Lung (tissue), 12 donors: ENCODE results near the gene GALNT2. TPM values are rescaled to one million over a fixed set of nuclear protein-coding genes. Genes with fewer than 3 reads are reported as not detected.
A peak's percentile ranks its signal among the peaks of the same experiment; 100 is the strongest.

Experiments used
- ATAC-seq: fragments of 200-7000 bp; cut with Tn5 transposase; one replicate; pipeline ENCODE4 v1.9.1; 2020; ENCODE audit warnings: moderate number of reproducible peaks; ENCODE audit not compliant: insufficient read depth, low FRiP score
- DNase-seq, 3 donors: peaks; one replicate each; pipeline ENCODE4 v3.0.0-alpha.2; 2013 to 2017
- H3K27ac ChIP-seq, 2 donors: one replicate each; pipeline ENCODE4 v1.5.1; 2013; ENCODE audit warnings: mild to moderate bottlenecking in 2 of 2, moderate library complexity in 2 of 2, control low read depth in 1 of 2, inconsistent platforms in 1 of 2, low read depth in 1 of 2, low read length in 1 of 2
- H3K27me3 ChIP-seq, 3 donors: one replicate each; pipeline ENCODE4 v1.5.1; 2013; ENCODE audit warnings: low read length in 2 of 3; ENCODE audit not compliant: control insufficient read depth in 3 of 3, insufficient read depth in 3 of 3
- H3K36me3 ChIP-seq, 4 donors: one replicate each; pipeline ENCODE4 v1.5.1; 2013; ENCODE audit warnings: low read length in 4 of 4, mild to moderate bottlenecking in 1 of 4, moderate library complexity in 1 of 4; ENCODE audit not compliant: control insufficient read depth in 4 of 4, insufficient read depth in 4 of 4
- H3K4me1 ChIP-seq, 5 donors: one replicate each; pipeline ENCODE4 v1.5.1; 2013; ENCODE audit warnings: low read length in 5 of 5, mild to moderate bottlenecking in 2 of 5, moderate library complexity in 1 of 5; ENCODE audit not compliant: control insufficient read depth in 5 of 5, insufficient read depth in 5 of 5
- H3K4me3 ChIP-seq: one replicate; pipeline ENCODE4 v1.5.1; 2013; ENCODE audit warnings: mild to moderate bottlenecking, control low read depth, moderate library complexity
- H3K9ac ChIP-seq, 2 donors: one replicate each; pipeline ENCODE4 v1.5.1; 2013; ENCODE audit warnings: low read length in 2 of 2, control low read depth in 1 of 2; ENCODE audit not compliant: insufficient read depth in 1 of 2
- H3K9me3 ChIP-seq, 4 donors: one replicate each; pipeline ENCODE4 v1.5.1; 2013; ENCODE audit warnings: low read length in 3 of 4, mild to moderate bottlenecking in 1 of 4, moderate library complexity in 1 of 4; ENCODE audit not compliant: control insufficient read depth in 4 of 4, insufficient read depth in 3 of 4
- CTCF ChIP-seq: IDR thresholded peaks from 2 replicates; pipeline ENCODE4 v1.5.1; 2012; ENCODE audit warnings: mild to moderate bottlenecking; ENCODE audit errors: control extremely low read depth, extremely low read depth
- WGBS, 2 donors: extraction: QIAGEN DNeasy Blood & Tissue Kit; methylation state at CpG; one replicate each; pipeline ENCODE4 v1.1.7; 2013; 5-methylcytosine and 5-hydroxymethylcytosine counted together
- polyA plus RNA-seq, 2 donors: library from polyadenylated mRNA; stranded (reverse); fragments of 200-250 nt; gene quantifications; one replicate each; pipeline ENCODE4 v1.2.1, GENCODE V29; 2013
- total RNA-seq, 2 donors: library from RNA; depleted of rRNA in 1 of 2; stranded (reverse); fragments of >200 nt in 1 of 2; gene quantifications; one replicate each; pipeline ENCODE4 v1.2.1, GENCODE V29; 2014 to 2021
- donor health status: control.
- donor health status: control.
- donor health status: Bipolar disorder and iron deficiency.
- donor health status: healthy.
- donor health status: DM: yes; HTN: yes; CAD: no.

The GALNT2 gene
- total and polyA plus RNA-seq, 4 donors: 23.1 to 101 (median 58.9) TPM

- TF ChIP-seq CTCF: no peak
- no peak overlapping the region for H3K27ac ChIP-seq
- H3K9me3 ChIP-seq: no peaks in the 10 kb centered on the region
- peaks cover 0 to 5% (median 0%) of the 10 kb centered on the region in 5 donors for H3K4me1 ChIP-seq
- ATAC-seq: no peak
- WGBS, 2 donors: 28 to 34% methylated on average over 3 of the region's 3 CpGs
- no peak for DNase-seq
- H3K36me3 ChIP-seq: peaks cover 3 to 18% (median 5%) of the 10 kb centered on the region in 4 donors
- H3K9ac ChIP-seq: no peak overlapping the region
- H3K4me3 ChIP-seq: no peak overlapping the region
- no peaks in the 10 kb centered on the region for H3K27me3 ChIP-seq
These were observed 215.1 kb downstream of the GALNT2 start for GRCh38 chr1:230282157-230282556.

- TF ChIP-seq CTCF: no peak
- no peaks in the 10 kb centered on the region for H3K27me3 ChIP-seq
- H3K27ac ChIP-seq: no peak overlapping the region
- ATAC-seq (no peak), DNase-seq (no peak)
- H3K4me1 ChIP-seq: peaks cover 0 to 2% (median 0%) of the 10 kb centered on the region in 5 donors
- H3K9me3 ChIP-seq: no peaks in the 10 kb centered on the region
- no peak overlapping the region for H3K9ac ChIP-seq
- 92 to 94% methylated on average over 12 of the region's 12 CpGs for WGBS, 2 donors
- peaks cover 1 to 17% (median 5%) of the 10 kb centered on the region in 4 donors for H3K36me3 ChIP-seq
- H3K4me3 ChIP-seq: no peak overlapping the region
These were observed 216.6 kb downstream of the GALNT2 start for GRCh38 chr1:230283678-230284077.

- H3K4me3 ChIP-seq: no peak overlapping the region
- no peaks in the 10 kb centered on the region for H3K27me3 ChIP-seq
- no peaks in the 10 kb centered on the region for H3K9me3 ChIP-seq
- no peak overlapping the region for H3K9ac ChIP-seq
- H3K4me1 ChIP-seq: peaks cover 0 to 2% (median 0%) of the 10 kb centered on the region in 5 donors
- H3K27ac ChIP-seq: no peak overlapping the region
- 85 to 87% methylated on average over 9 to 10 of the region's 10 CpGs for WGBS, 2 donors
- peaks cover 0 to 10% (median 2%) of the 10 kb centered on the region in 4 donors for H3K36me3 ChIP-seq
- DNase-seq (no peak), ATAC-seq (no peak)
- TF ChIP-seq CTCF: no peak
These were observed 217.9 kb downstream of the GALNT2 start for GRCh38 chr1:230284891-230285290.

GRCh38 chr1:230285351-230285750, 218.3 kb downstream of the GALNT2 start:
- peaks cover 0 to 2% (median 0%) of the 10 kb centered on the region in 5 donors for H3K4me1 ChIP-seq
- WGBS, 2 donors: 91 to 92% methylated on average over 7 of the region's 7 CpGs
- H3K27ac ChIP-seq: no peak overlapping the region
- no peak for ATAC-seq
- DNase-seq: peak in 1 of 3 donors; percentile 1
- peaks cover 0 to 7% (median 0%) of the 10 kb centered on the region in 4 donors for H3K36me3 ChIP-seq
- H3K4me3 ChIP-seq: no peak overlapping the region
- TF ChIP-seq CTCF: no peak
- no peaks in the 10 kb centered on the region for H3K9me3 ChIP-seq
- H3K9ac ChIP-seq: no peak overlapping the region
- H3K27me3 ChIP-seq: no peaks in the 10 kb centered on the region
